HCT116 (cell line): ENCODE results near the gene CORO7. TPM values are rescaled to one million over a fixed set of nuclear protein-coding genes. Genes with fewer than 3 reads are reported as not detected.

ENCODE experiments used
- ATAC-seq: fragments of 200-7000 bp; cut with Tn5 transposase; 2 replicates; pipeline ENCODE4 v1.9.1; 2020; ENCODE audit warnings: mild to moderate bottlenecking, moderate library complexity
- BruUV-seq: library from RNA; stranded (reverse); fragments of 400-500 nt; replicated peaks from 2 replicates; lab custom pipeline; 2021; lab: Mats Ljungman, UMichigan
- CTCF ChIA-PET: fragments of 300-600 bp; sonication (Branson Sonifier 250); formaldehyde crosslinking; loops from one replicate; lab custom pipeline; 2021; ENCODE audit warnings: antibody characterized with exemption; lab: Charles Lee
- POLR2A ChIA-PET: fragments of 300-600, 350-600 bp; sonication (Branson Sonifier 250); formaldehyde crosslinking; loops from one replicate; lab custom pipeline; 2021; ENCODE audit warnings: antibody characterized with exemption; lab: Charles Lee
- RAD21 ChIA-PET, 2 experiments: fragments of 300-600 bp; sonication (Branson Sonifier 250); formaldehyde crosslinking; loops; one replicate each; lab custom pipeline; 2023; ENCODE audit warnings: low total read pairs in 2 of 2; ENCODE audit not compliant: uncharacterized antibody in 2 of 2, unreplicated experiment in 2 of 2, low non-redundant PET in 1 of 2; lab: Charles Lee
- DNase-seq: peaks from one replicate; pipeline ENCODE4 v3.0.0-alpha.2; 2010; ENCODE audit warnings: low read depth, low spot score
- H2AFZ ChIP-seq: fragments of 200-600 bp; shearing (Covaris generic), sonication (generic); 2 replicates; pipeline ENCODE4 v1.6.1; 2017; ENCODE audit warnings: low read depth, mixed run types, mixed read lengths, antibody characterized with exemption, low read length; ENCODE audit not compliant: poor library complexity, severe bottlenecking
- H3K27ac ChIP-seq: 2 replicates; pipeline ENCODE4 v1.5.1; 2012; ENCODE audit warnings: low read depth, low read length
- H3K27me3 ChIP-seq: fragments of 200-600 bp; sonication (generic); 2 replicates; pipeline ENCODE4 v1.6.1; 2016; ENCODE audit warnings: mixed run types, low read length, mixed read lengths; ENCODE audit not compliant: insufficient read depth
- H3K36me3 ChIP-seq, 2 experiments: fragments of 200-500 bp in 1 of 2; fragments of 200-600 bp in 1 of 2; sonication (Bioruptor generic) in 1 of 2; sonication (generic) in 1 of 2; 2 replicates each; pipeline versions ENCODE4 v1.5.1 to v1.6.1; 2014 to 2016; ENCODE audit warnings: low read length in 2 of 2, inconsistent platforms in 1 of 2, mixed read lengths in 1 of 2, mixed run types in 1 of 2; ENCODE audit not compliant: insufficient read depth in 2 of 2, control insufficient read depth in 1 of 2
- H3K4me1 ChIP-seq, 2 experiments: fragments of 200-600 bp in 1 of 2; sonication (generic) in 1 of 2; 2 replicates each; pipeline versions ENCODE4 v1.5.1 to v1.6.1; 2012 to 2017; ENCODE audit warnings: low read length in 2 of 2, inconsistent platforms in 1 of 2, mild to moderate bottlenecking in 1 of 2, mixed read lengths in 1 of 2, mixed run types in 1 of 2, moderate library complexity in 1 of 2; ENCODE audit not compliant: insufficient read depth in 2 of 2, control insufficient read depth in 1 of 2
- H3K4me2 ChIP-seq: fragments of 200-600 bp; sonication (generic); 2 replicates; pipeline ENCODE4 v1.6.1; 2017; ENCODE audit warnings: mixed run types, low read length, mixed read lengths
- H3K4me3 ChIP-seq, 2 experiments: fragments of 200-600 bp in 1 of 2; sonication (generic) in 1 of 2; replicated peaks in 1 of 2; 2 replicates each; pipeline ENCODE4 v1.5.1; 2011 to 2016; ENCODE audit warnings: low read length in 2 of 2, control low read depth in 1 of 2, low read depth in 1 of 2, mild to moderate bottlenecking in 1 of 2, mixed read lengths in 1 of 2, mixed run types in 1 of 2
- H3K79me2 ChIP-seq: fragments of 200-600 bp; sonication (generic); 2 replicates; pipeline ENCODE4 v1.6.1; 2017; ENCODE audit warnings: mild to moderate bottlenecking, mixed run types, low read length, moderate library complexity, mixed read lengths; ENCODE audit not compliant: insufficient read depth
- H3K9ac ChIP-seq: fragments of 200-600 bp; sonication (generic); 2 replicates; pipeline ENCODE4 v1.6.1; 2016; ENCODE audit warnings: low read length, mixed read lengths
- H3K9me2 ChIP-seq: fragments of 200-600 bp; sonication (generic), shearing (Covaris generic); 2 replicates; pipeline ENCODE4 v1.6.1; 2017; ENCODE audit warnings: mixed run types, mild to moderate bottlenecking, moderate library complexity; ENCODE audit not compliant: insufficient read depth
- H3K9me3 ChIP-seq, 2 experiments: fragments of 200-500 bp in 1 of 2; fragments of 200-600 bp in 1 of 2; sonication (Bioruptor generic) in 1 of 2; sonication (generic) in 1 of 2; 2 replicates each; pipeline ENCODE4 v1.6.1; 2014 to 2017; ENCODE audit warnings: low read length in 2 of 2, mixed read lengths in 2 of 2, inconsistent platforms in 1 of 2, low read depth in 1 of 2, mild to moderate bottlenecking in 1 of 2, mixed run types in 1 of 2, moderate library complexity in 1 of 2; ENCODE audit not compliant: control insufficient read depth in 1 of 2, insufficient read depth in 1 of 2
- H4K20me1 ChIP-seq: fragments of 200-600 bp; sonication (generic), shearing (Covaris generic); 2 replicates; pipeline ENCODE4 v1.6.1; 2017; ENCODE audit warnings: mixed run types, mild to moderate bottlenecking, moderate library complexity; ENCODE audit not compliant: insufficient read depth
- CBX3 ChIP-seq: IDR thresholded peaks from 2 replicates; pipeline ENCODE4 v1.6.1; 2012; ENCODE audit warnings: low read depth
- CEBPB ChIP-seq: IDR thresholded peaks from 2 replicates; pipeline ENCODE4 v1.6.1; 2012; ENCODE audit warnings: low read depth
- EGR1 ChIP-seq: IDR thresholded peaks from 2 replicates; pipeline ENCODE4 v1.6.1; 2012; ENCODE audit warnings: low read depth
- ELF1 ChIP-seq: IDR thresholded peaks from 2 replicates; pipeline ENCODE4 v1.6.1; 2012; ENCODE audit warnings: low read depth, borderline replicate concordance
- EZH2phosphoT487 ChIP-seq: fragments of 200-600 bp; IDR thresholded peaks from 2 replicates; pipeline ENCODE4 v1.6.1; 2018; ENCODE audit warnings: antibody characterized with exemption, borderline replicate concordance
- FOSL1 ChIP-seq: IDR thresholded peaks from 2 replicates; pipeline ENCODE4 v1.6.1; 2012; ENCODE audit warnings: low read depth
- JUND ChIP-seq: IDR thresholded peaks from 2 replicates; pipeline ENCODE4 v1.6.1; 2012
- POLR2A ChIP-seq: IDR thresholded peaks from 2 replicates; pipeline ENCODE4 v1.7.0; 2011; ENCODE audit warnings: borderline replicate concordance; ENCODE audit not compliant: insufficient read depth, insufficient read length; ENCODE audit errors: extremely low read depth
- POLR2AphosphoS5 ChIP-seq: IDR thresholded peaks from 2 replicates; pipeline ENCODE4 v1.6.1; 2011; ENCODE audit warnings: mild to moderate bottlenecking, low read depth, low read length, moderate library complexity
- RAD21 ChIP-seq: IDR thresholded peaks from 2 replicates; pipeline ENCODE4 v1.6.1; 2012; ENCODE audit warnings: low read depth, mild to moderate bottlenecking
- SP1 ChIP-seq: IDR thresholded peaks from 2 replicates; pipeline ENCODE4 v1.6.1; 2012; ENCODE audit warnings: low read depth
- TCF7L2 ChIP-seq: IDR thresholded peaks from 2 replicates; pipeline ENCODE4 v1.7.0; 2011; ENCODE audit warnings: borderline replicate concordance, inconsistent platforms; ENCODE audit not compliant: insufficient read depth, insufficient read length; ENCODE audit errors: extremely low read depth
- YY1 ChIP-seq: IDR thresholded peaks from 2 replicates; pipeline ENCODE4 v1.6.1; 2011; ENCODE audit warnings: low read length, low read depth, moderate library complexity, mild to moderate bottlenecking; ENCODE audit not compliant: insufficient replicate concordance; ENCODE audit errors: extremely low read depth
- ZFX ChIP-seq: fragments of 450-650 bp; IDR thresholded peaks from 2 replicates; pipeline ENCODE4 v1.6.1; 2017
- ZNF274 ChIP-seq: fragments of 200-500 bp; sonication (Bioruptor generic); IDR thresholded peaks from 2 replicates; pipeline ENCODE4 v1.6.1; 2014; ENCODE audit warnings: mild to moderate bottlenecking, low read depth, low read length, inconsistent platforms
- intact Hi-C: fragments of 100-400 bp; cut with micrococcal nuclease; formaldehyde crosslinking; loops from 2 replicates; pipeline ENCODE4 v1.10.0; 2022
- total RNA-seq: library from RNA; stranded (reverse); gene quantifications from one replicate; pipeline ENCODE4 v1.2.1, GENCODE V29; 2021; ENCODE audit not compliant: unreplicated experiment
- TF ChIP-seq, protein P1 (sequence below): IDR thresholded peaks from 2 replicates; pipeline ENCODE4 v1.6.1; 2012; ENCODE audit warnings: low read depth
- TF ChIP-seq, protein P2 (sequence below), 3 experiments: fragments of 200-600 bp in 1 of 3; sonication (generic) in 1 of 3; IDR thresholded peaks in 2 of 3; conservative IDR thresholded peaks in 1 of 3; 2 replicates each; pipeline ENCODE4 v1.5.1; 2012 to 2017; ENCODE audit warnings: low read depth in 2 of 3, low read length in 2 of 3, antibody characterized with exemption in 1 of 3, borderline replicate concordance in 1 of 3, control low read depth in 1 of 3, mild to moderate bottlenecking in 1 of 3, mixed read lengths in 1 of 3, mixed run types in 1 of 3, moderate library complexity in 1 of 3; ENCODE audit not compliant: insufficient read depth in 1 of 3
- TF ChIP-seq, protein P3 (sequence below): IDR thresholded peaks from 2 replicates; pipeline ENCODE4 v1.6.1; 2011; ENCODE audit warnings: mild to moderate bottlenecking, low read length, moderate library complexity; ENCODE audit not compliant: insufficient replicate concordance; ENCODE audit errors: extremely low read depth

CORO7 gene
- total RNA-seq, 1 experiment from 2014 or later: 21.3 TPM

DNA sequence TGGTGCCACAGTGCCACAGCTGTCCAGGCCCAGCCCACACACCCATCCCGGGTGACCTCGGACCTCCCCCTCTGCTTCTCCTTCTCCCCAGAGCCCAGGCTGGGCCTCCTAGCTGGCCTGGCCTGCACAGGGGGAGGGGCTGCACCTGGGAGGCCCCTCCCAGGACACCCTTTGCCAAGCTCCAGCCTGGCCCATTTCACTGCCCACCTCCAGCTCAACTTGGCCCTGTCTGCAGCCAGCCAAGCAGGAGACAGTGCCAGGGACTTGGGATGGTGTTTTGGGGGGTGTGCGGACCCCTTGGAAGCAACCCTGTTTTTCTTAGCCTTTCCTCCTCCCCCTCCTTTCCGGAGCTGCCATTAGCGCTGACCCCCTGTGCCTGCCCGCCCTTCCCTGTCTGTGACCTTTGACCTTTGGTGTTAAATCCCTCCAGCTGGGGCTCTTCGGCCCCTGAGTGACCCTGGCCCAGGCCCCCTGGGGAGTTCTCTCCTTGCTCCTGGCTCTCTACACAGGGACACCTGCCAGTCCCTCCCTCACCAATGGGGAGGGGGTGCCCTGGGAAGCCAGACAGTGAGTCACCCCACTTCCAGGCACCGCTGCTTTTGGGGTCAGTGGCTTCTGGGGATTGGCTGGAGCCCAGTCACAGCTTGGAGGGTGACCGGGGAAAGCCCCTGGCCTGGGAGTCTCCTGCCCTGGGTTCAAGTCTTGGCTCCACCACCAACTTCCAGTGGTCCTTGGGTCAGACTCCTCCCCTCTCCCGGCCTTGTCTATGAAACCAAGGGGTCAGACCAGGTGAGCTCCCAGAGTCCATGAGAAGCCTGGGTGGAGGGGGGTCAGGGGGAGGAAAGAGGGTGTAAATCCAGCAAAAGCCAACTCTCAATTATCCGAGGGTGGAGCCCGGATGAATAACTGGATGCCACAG lies 98.6 kb downstream of the CORO7 start:
- Histone ChIP-seq H3K4me1 (peaks cover 32 to 60% of the 10 kb centered on the region in 2 experiments), H3K9ac (peak overlapping the region; percentile 83), H3K9me2 (no peaks in the 10 kb centered on the region), H3K9me3 (no peaks in the 10 kb centered on the region), H3K79me2 (peaks cover 66% of the 10 kb centered on the region), H3K4me2 (peak overlapping the region; percentile 93), H3K36me3 (no peaks in the 10 kb centered on the region), H3K27me3 (no peaks in the 10 kb centered on the region), H3K27ac (peak overlapping the region; percentile 93), H2AFZ (no peak overlapping the region), H3K4me3 (peak overlapping the region; percentile 79 to 82), H4K20me1 (no peaks in the 10 kb centered on the region; the same call in 1 of the 2 replicates)
- intact Hi-C loops: no loop called here
- RAD21 ChIA-PET: no interaction called here
- no TSS peak for BruUV-seq
- ATAC-seq: peak; percentile 8
- CTCF ChIA-PET: interaction anchor here (0.7 to 1.4 kb wide), 3 partner anchors 9 to 64 kb away, joined by 3 to 6 read pairs (median 4); no protein-coding TSS in a partner anchor
- POLR2A ChIA-PET: interaction anchor here (0.8 to 1.5 kb wide), 2 partner anchors 10 to 46 kb away, joined by 3 to 6 read pairs; no protein-coding TSS in a partner anchor
- no peak for DNase-seq
- TF ChIP-seq ELF1 (no peak), YY1 (no peak), EGR1 (no peak), FOSL1 (no peak), RAD21 (no peak), ZFX (no peak), POLR2AphosphoS5 (no peak), EZH2phosphoT487 (no peak), JUND (no peak), TCF7L2 (no peak), POLR2A (no peak), SP1 (no peak), ZNF274 (no peak), CEBPB (no peak), CBX3 (no peak)
- TF ChIP-seq, protein P1, sequence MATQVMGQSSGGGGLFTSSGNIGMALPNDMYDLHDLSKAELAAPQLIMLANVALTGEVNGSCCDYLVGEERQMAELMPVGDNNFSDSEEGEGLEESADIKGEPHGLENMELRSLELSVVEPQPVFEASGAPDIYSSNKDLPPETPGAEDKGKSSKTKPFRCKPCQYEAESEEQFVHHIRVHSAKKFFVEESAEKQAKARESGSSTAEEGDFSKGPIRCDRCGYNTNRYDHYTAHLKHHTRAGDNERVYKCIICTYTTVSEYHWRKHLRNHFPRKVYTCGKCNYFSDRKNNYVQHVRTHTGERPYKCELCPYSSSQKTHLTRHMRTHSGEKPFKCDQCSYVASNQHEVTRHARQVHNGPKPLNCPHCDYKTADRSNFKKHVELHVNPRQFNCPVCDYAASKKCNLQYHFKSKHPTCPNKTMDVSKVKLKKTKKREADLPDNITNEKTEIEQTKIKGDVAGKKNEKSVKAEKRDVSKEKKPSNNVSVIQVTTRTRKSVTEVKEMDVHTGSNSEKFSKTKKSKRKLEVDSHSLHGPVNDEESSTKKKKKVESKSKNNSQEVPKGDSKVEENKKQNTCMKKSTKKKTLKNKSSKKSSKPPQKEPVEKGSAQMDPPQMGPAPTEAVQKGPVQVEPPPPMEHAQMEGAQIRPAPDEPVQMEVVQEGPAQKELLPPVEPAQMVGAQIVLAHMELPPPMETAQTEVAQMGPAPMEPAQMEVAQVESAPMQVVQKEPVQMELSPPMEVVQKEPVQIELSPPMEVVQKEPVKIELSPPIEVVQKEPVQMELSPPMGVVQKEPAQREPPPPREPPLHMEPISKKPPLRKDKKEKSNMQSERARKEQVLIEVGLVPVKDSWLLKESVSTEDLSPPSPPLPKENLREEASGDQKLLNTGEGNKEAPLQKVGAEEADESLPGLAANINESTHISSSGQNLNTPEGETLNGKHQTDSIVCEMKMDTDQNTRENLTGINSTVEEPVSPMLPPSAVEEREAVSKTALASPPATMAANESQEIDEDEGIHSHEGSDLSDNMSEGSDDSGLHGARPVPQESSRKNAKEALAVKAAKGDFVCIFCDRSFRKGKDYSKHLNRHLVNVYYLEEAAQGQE: no peak
- TF ChIP-seq, protein P2, sequence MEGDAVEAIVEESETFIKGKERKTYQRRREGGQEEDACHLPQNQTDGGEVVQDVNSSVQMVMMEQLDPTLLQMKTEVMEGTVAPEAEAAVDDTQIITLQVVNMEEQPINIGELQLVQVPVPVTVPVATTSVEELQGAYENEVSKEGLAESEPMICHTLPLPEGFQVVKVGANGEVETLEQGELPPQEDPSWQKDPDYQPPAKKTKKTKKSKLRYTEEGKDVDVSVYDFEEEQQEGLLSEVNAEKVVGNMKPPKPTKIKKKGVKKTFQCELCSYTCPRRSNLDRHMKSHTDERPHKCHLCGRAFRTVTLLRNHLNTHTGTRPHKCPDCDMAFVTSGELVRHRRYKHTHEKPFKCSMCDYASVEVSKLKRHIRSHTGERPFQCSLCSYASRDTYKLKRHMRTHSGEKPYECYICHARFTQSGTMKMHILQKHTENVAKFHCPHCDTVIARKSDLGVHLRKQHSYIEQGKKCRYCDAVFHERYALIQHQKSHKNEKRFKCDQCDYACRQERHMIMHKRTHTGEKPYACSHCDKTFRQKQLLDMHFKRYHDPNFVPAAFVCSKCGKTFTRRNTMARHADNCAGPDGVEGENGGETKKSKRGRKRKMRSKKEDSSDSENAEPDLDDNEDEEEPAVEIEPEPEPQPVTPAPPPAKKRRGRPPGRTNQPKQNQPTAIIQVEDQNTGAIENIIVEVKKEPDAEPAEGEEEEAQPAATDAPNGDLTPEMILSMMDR (IDR thresholded peaks at IDR 0.05 in 2 of 3, conservative IDR thresholded peaks at IDR 0.05 in 1 of 3; ENCODE audit: borderline replicate concordance in 1 of 3, insufficient read depth in 1 of 3, low read depth in 2 of 3, low read length in 2 of 3): no peak
- TF ChIP-seq, protein P3, sequence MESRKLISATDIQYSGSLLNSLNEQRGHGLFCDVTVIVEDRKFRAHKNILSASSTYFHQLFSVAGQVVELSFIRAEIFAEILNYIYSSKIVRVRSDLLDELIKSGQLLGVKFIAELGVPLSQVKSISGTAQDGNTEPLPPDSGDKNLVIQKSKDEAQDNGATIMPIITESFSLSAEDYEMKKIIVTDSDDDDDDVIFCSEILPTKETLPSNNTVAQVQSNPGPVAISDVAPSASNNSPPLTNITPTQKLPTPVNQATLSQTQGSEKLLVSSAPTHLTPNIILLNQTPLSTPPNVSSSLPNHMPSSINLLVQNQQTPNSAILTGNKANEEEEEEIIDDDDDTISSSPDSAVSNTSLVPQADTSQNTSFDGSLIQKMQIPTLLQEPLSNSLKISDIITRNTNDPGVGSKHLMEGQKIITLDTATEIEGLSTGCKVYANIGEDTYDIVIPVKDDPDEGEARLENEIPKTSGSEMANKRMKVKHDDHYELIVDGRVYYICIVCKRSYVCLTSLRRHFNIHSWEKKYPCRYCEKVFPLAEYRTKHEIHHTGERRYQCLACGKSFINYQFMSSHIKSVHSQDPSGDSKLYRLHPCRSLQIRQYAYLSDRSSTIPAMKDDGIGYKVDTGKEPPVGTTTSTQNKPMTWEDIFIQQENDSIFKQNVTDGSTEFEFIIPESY: no peak
